ENCODE measurements around the gene ARNT2.

Gene ARNT2

DNA sequence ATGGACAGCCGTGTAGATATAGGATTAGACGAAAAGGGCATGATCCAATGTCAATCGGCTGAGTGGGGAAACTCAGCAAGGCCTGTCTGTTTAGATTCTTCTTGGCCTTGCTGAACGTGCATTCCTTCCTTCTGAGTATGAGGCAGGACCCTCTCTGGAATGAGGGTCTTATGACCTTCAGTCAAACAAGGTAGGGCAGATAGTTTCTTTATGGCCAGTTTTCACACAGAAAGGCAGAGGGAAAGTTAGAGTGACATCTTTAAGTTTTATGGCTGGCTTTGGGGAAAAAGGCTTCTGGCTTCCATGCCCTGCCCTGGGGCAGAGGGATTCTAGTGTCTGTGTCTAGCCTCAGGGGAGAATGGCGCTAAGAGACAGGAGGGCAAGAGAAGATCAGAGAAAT is 29.7 kb downstream of the ARNT2 start:
- Histone ChIP-seq H3K9ac (ENCODE audit: low read depth, low read length) (no peak overlapping the region), H3K4me1 (ENCODE audit: insufficient read depth, low read length) (0 out of 2 replicates have a peak, but pooled peaks cover 5% of the 10 kb centered on the region), H3K27me3 (ENCODE audit: insufficient read depth, low read length) (no peaks in the 10 kb centered on the region), H3K27ac (ENCODE audit: low read length) (no peak overlapping the region), H3K4me3 (ENCODE audit: low read length) (no peak overlapping the region), H3K36me3 (ENCODE audit: insufficient read depth, low read depth, low read length) (no peaks in the 10 kb centered on the region), H3K9me3 (ENCODE audit: insufficient read depth, low read depth, low read length) (no peaks in the 10 kb centered on the region)

DNA sequence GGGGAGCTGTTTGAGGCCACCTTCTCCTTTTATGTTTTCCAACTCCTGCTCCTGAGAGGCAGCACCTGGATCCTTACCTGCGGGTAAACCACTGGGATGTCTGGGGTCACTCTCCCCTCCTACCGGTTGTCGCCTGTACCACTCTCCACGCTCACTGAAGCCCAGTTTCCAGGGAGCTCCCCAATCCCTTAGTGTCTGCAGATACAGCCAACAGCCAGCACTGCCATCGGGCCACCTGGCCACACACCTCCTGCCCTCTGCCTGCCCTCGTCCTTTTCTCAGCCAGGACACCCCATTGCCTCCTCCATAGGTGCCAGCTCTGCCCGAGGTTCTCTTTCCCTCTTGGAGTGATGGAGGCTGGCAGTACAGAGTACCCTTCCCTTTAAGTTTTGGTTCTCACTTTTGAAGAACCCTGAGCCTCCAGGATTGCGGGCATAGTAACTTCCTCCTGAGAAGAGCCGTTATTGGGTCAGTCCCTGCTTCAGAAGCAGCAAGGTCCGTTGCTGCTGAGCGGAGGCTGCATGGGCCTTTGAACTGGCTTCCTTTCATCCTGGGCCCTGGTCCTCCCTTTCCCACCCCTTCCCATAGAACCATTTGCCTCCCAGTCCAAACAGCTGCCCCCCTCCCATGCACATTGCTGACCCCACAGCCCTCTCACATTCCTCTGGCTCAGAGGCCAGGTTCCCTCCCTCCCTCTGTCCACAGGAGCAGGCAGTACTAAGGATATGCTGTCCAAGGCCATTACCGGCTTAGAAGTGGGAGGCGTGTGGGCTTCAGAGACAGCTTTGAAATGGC is 30.9 kb downstream of the ARNT2 start:
- Histone ChIP-seq H3K9ac (ENCODE audit: low read depth, low read length) (no peak overlapping the region), H3K4me3 (ENCODE audit: low read length) (no peak overlapping the region), H3K9me3 (ENCODE audit: insufficient read depth, low read depth, low read length) (no peaks in the 10 kb centered on the region), H3K36me3 (ENCODE audit: insufficient read depth, low read depth, low read length) (no peaks in the 10 kb centered on the region), H3K27ac (ENCODE audit: low read length) (no peak overlapping the region), H3K27me3 (ENCODE audit: insufficient read depth, low read length) (no peaks in the 10 kb centered on the region), H3K4me1 (ENCODE audit: insufficient read depth, low read length) (0 out of 2 replicates have a peak, but pooled peaks cover 5% of the 10 kb centered on the region)

DNA sequence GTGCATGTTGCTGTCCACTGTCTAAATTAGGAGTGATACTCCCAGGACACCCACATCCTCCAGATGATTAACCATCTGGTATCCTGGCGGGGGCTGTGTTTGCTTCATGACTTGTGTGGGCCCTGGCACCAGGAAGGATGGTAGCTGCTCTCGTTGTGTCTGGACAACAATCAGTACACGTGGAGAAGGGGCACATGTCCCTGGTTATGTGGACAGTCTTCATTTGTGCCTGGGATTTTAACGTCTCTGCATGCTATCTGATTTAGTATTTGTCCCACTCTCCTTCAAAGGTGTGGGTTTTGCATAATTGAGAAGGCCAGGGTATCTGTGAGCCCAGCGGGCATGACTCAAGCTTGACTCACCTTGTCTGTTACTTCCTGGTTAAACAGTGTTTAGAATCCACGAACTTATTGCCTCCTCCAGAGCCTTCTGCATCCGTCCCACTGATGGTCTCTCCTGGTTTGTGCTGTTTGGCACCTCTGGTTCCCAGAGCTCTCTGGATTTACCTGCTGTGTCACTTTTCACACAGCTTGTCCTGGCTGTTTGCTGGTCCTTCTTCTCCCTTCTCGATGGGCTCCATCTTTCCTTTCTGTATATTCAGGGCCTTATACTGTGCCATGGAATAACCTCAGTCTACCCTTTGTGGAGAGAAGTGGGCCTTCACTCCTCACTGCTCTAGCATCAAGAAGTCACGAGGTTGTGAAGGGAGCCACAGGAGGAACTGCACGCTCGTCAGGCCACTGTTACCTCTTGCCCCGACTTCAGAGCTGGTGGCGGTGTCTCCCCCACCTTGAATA is 32.5 kb downstream of the ARNT2 start:
- Histone ChIP-seq H3K9me3 (ENCODE audit: insufficient read depth, low read depth, low read length) (no peaks in the 10 kb centered on the region), H3K36me3 (ENCODE audit: insufficient read depth, low read depth, low read length) (no peaks in the 10 kb centered on the region), H3K27ac (ENCODE audit: low read length) (no peak overlapping the region), H3K9ac (ENCODE audit: low read depth, low read length) (no peak overlapping the region), H3K27me3 (ENCODE audit: insufficient read depth, low read length) (no peaks in the 10 kb centered on the region), H3K4me1 (ENCODE audit: insufficient read depth, low read length) (0 out of 2 replicates have a peak, but pooled peaks cover 5% of the 10 kb centered on the region), H3K4me3 (ENCODE audit: low read length) (no peak overlapping the region)

DNA sequence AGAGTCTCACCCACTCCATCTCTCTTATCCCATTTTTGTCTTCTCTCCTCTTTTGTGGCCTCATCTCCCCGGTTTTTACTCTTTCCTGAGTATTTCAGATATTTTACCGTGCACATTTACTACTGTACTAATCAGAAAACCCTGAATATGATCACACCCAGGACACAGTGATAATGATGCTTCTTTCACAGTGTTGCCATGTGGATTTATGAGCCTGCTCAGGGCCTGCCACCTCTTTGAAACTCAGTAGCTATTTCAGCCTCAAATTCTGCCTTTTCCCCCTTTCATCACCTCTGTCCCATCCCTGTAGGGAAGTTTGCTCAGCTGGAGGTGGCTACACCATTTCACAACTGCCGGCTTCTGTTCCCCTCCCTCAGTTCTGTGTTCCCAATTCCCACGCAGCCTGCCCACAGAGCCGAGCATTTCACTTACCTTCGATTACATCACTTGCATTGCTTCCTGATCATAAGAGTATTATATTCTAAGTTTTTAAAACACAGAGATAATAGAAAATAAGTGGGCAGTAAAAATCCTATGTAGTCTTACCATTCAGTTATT is 33.2 kb downstream of the ARNT2 start:
- H3K4me1 ChIP-seq (ENCODE audit: insufficient read depth, low read length) = 0 out of 2 replicates have a peak, but pooled peaks cover 5% of the 10 kb centered on the region
- no peak overlapping the region for H3K27ac ChIP-seq (ENCODE audit: low read length)
- no peak overlapping the region for H3K9ac ChIP-seq (ENCODE audit: low read depth, low read length)
- H3K27me3 ChIP-seq (ENCODE audit: insufficient read depth, low read length) = no peaks in the 10 kb centered on the region
- no peak overlapping the region for H3K4me3 ChIP-seq (ENCODE audit: low read length)
- H3K9me3 ChIP-seq (ENCODE audit: insufficient read depth, low read depth, low read length) = no peaks in the 10 kb centered on the region
- no peaks in the 10 kb centered on the region for H3K36me3 ChIP-seq (ENCODE audit: insufficient read depth, low read depth, low read length)

DNA sequence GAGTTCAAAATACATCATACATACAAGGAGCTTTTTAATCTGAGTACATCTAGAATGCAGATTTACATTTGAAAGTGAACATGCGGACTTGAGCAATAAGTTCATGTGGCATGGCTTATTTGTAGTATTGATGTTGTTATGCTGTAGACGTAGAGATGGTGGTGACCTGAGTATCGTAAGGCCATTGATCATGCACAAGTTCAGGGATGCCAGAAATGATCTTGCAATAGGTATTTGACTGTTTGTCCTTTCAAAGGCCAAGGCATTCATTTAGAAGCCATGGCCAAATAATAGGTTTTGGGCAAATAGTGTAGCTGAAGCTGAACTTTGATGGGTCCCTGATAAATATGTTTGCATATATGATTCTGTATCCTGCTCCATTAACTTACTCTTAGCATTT is 35.0 kb downstream of the ARNT2 start:
- no peak overlapping the region for H3K9ac ChIP-seq (ENCODE audit: low read depth, low read length)
- no peaks in the 10 kb centered on the region for H3K36me3 ChIP-seq (ENCODE audit: insufficient read depth, low read depth, low read length)
- no peak overlapping the region for H3K27ac ChIP-seq (ENCODE audit: low read length)
- no peaks in the 10 kb centered on the region for H3K9me3 ChIP-seq (ENCODE audit: insufficient read depth, low read depth, low read length)
- H3K27me3 ChIP-seq (ENCODE audit: insufficient read depth, low read length) = no peaks in the 10 kb centered on the region
- H3K4me3 ChIP-seq (ENCODE audit: low read length) = no peak overlapping the region
- H3K4me1 ChIP-seq (ENCODE audit: insufficient read depth, low read length) = 0 out of 2 replicates have a peak, but pooled peaks cover 5% of the 10 kb centered on the region

DNA sequence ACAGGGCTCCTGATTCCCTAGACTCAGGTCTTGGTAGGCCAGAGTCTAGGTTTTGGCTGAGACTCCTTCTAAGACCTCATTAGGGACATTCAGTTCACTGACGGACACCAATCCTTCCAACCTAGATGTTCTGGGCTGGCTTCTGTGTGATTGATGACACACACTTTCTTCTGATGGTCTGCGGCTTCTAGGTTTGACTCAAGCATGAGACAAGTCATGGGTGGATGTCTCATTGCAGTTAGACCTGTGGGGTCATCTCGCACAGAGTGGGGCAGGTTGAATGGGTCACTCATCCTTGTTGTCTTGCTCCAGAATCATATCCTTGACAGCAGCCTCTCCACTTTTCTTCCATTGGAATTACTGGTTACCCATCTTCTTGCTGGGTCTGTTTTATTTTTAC is 35.8 kb downstream of the ARNT2 start:
- Histone ChIP-seq H3K27me3 (ENCODE audit: insufficient read depth, low read length) (no peaks in the 10 kb centered on the region), H3K36me3 (ENCODE audit: insufficient read depth, low read depth, low read length) (no peaks in the 10 kb centered on the region)

DNA sequence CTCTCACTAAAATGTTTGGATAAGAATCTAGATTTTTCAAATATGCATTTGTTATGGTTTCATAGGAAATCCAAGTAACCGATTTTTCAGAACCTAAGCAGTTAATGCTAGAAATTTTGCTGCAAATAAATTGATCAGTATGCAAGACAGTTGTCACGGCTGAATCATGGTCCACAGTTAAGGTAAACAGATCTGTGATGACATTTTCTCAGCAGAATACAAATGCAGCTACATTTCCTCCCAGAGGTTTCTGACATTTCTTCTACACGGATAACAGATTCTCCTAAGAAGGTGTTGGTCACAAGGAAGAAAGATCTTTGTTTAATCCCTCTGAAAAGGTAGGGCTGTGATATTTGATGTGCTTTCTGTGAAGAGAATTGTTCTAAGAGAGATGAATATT is 36.9 kb downstream of the ARNT2 start:
- no peaks in the 10 kb centered on the region for H3K9me3 ChIP-seq (ENCODE audit: insufficient read depth, low read depth, low read length)
- no peaks in the 10 kb centered on the region for H3K27me3 ChIP-seq (ENCODE audit: insufficient read depth, low read length)
- no peak overlapping the region for H3K27ac ChIP-seq (ENCODE audit: low read length)

More for the DNA sequence above, 35.8 kb downstream of the ARNT2 start:
- Histone ChIP-seq H3K4me1 (ENCODE audit: insufficient read depth, low read length) (0 out of 2 replicates have a peak, but pooled peaks cover 5% of the 10 kb centered on the region), H3K9ac (ENCODE audit: low read depth, low read length) (no peak overlapping the region), H3K27ac (ENCODE audit: low read length) (no peak overlapping the region), H3K9me3 (ENCODE audit: insufficient read depth, low read depth, low read length) (no peaks in the 10 kb centered on the region), H3K4me3 (ENCODE audit: low read length) (no peak overlapping the region)

DNA sequence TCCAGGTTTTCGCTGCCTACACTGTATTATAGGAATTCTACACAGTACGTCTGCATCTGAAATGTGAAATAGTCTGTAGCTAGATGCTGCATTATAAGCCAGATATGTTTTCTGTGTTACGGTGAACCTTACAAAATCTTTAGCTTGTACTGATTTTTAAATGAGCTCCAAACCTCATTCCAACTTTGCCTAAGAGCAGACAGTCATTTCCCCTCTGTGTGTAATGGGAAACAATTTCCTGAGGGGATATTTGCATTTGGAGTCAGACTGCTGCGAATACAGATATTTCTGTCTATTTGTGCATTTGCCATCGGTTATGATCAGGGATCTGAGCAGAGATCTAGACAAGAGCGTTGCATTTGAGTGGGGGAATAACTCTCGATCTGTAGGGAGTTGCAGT is 37.5 kb downstream of the ARNT2 start:
- Histone ChIP-seq H3K4me3 (ENCODE audit: low read length) (no peak overlapping the region), H3K27me3 (ENCODE audit: insufficient read depth, low read length) (no peaks in the 10 kb centered on the region), H3K9me3 (ENCODE audit: insufficient read depth, low read depth, low read length) (no peaks in the 10 kb centered on the region), H3K4me1 (ENCODE audit: insufficient read depth, low read length) (0 out of 2 replicates have a peak, but pooled peaks cover 5% of the 10 kb centered on the region), H3K9ac (ENCODE audit: low read depth, low read length) (no peak overlapping the region), H3K27ac (ENCODE audit: low read length) (no peak overlapping the region), H3K36me3 (ENCODE audit: insufficient read depth, low read depth, low read length) (no peaks in the 10 kb centered on the region)

More for the DNA sequence above, 36.9 kb downstream of the ARNT2 start:
- Histone ChIP-seq H3K9ac (ENCODE audit: low read depth, low read length) (no peak overlapping the region), H3K4me3 (ENCODE audit: low read length) (no peak overlapping the region), H3K4me1 (ENCODE audit: insufficient read depth, low read length) (0 out of 2 replicates have a peak, but pooled peaks cover 5% of the 10 kb centered on the region), H3K36me3 (ENCODE audit: insufficient read depth, low read depth, low read length) (no peaks in the 10 kb centered on the region)

DNA sequence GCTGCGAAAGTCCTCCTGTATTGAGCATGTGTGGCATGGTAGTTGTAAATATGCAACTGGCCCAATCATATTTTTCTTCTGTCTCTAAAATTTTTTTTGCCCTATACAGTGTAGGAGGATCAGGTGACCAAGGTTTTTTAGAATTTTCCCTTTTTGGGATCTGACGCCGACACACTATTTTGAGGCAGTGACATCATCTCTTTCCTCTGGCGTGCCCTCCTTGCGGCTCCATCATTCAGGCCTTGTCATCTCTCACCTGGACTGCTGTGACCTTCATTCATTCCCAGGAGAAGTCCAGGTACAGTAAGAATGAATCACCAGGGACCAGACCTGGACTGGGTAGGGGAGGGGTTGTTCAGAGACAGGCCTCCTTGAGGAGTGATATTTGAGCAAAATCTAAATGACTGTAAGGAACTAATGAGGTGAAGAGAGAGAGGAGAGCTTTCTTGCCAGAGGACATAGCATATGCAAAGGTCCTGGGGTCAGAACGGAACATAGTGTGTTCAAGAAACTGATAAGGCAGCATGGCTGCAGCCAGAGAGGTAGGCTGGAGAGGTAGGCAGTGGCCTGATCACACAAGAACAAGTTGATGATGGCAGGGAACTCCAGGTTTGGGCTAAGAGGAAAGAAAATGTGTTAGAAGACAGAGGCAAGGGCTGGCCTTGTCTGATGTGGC is 38.7 kb downstream of the ARNT2 start:
- H3K9me3 ChIP-seq (ENCODE audit: insufficient read depth, low read depth, low read length) = no peaks in the 10 kb centered on the region
- H3K4me3 ChIP-seq (ENCODE audit: low read length) = no peak overlapping the region
- H3K27ac ChIP-seq (ENCODE audit: low read length) = no peak overlapping the region
- H3K27me3 ChIP-seq (ENCODE audit: insufficient read depth, low read length) = no peaks in the 10 kb centered on the region
- no peak overlapping the region for H3K9ac ChIP-seq (ENCODE audit: low read depth, low read length)
- H3K4me1 ChIP-seq (ENCODE audit: insufficient read depth, low read length) = no peaks in the 10 kb centered on the region
- H3K36me3 ChIP-seq (ENCODE audit: insufficient read depth, low read depth, low read length) = no peaks in the 10 kb centered on the region

DNA sequence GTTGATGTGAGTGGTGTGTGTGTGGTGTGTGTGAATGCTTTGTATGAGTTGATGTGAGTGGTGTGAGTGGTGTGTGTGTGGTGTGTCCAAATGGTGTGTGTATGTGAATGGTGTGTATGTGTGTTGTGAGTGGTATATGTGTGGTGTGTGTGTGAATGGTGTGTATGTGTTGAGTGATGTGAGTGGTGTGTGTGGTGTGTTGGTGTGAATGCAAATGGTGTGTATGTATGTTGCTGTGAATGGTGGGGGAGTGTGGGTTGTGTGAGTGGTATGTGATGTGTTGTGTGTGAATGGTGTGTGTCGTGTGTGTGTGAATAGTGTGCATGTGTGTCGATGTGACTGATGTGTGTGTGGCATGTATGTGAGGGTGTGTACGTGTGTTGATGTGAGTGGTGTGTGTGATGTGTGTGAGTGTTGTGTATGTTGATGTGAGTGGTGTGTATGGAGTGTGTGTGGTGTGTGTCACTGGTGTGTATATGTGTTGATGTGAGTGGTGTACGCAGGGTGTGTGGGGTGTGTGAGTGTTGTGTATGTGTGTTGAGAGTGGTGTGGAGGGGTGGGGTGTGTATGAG is 40.6 kb downstream of the ARNT2 start:
- H3K9me3 ChIP-seq (ENCODE audit: insufficient read depth, low read depth, low read length) = no peaks in the 10 kb centered on the region
- H3K4me3 ChIP-seq (ENCODE audit: low read length) = no peak overlapping the region
- no peaks in the 10 kb centered on the region for H3K36me3 ChIP-seq (ENCODE audit: insufficient read depth, low read depth, low read length)
- no peaks in the 10 kb centered on the region for H3K4me1 ChIP-seq (ENCODE audit: insufficient read depth, low read length)
- no peak overlapping the region for H3K9ac ChIP-seq (ENCODE audit: low read depth, low read length)
- no peaks in the 10 kb centered on the region for H3K27me3 ChIP-seq (ENCODE audit: insufficient read depth, low read length)
- H3K27ac ChIP-seq (ENCODE audit: low read length) = no peak overlapping the region
